Prostate gland (tissue), 2 donors: Measurements from ENCODE around the gene PACSIN1.

Source experiments
- POLR2A ChIP-seq: fragments of 450-650 bp; IDR thresholded peaks from one replicate; pipeline ENCODE4 v1.6.1; 2016; ENCODE audit warnings: antibody characterized with exemption, mild to moderate bottlenecking
- POLR2AphosphoS5 ChIP-seq: sonication (generic); formaldehyde crosslinking; IDR thresholded peaks from one replicate; pipeline ENCODE4 v1.6.1; 2017; ENCODE audit warnings: antibody characterized with exemption
- TF ChIP-seq, protein P1 (sequence below), 4 experiments: fragments of 200-600 bp in 2 of 4; fragments of 450-650 bp in 2 of 4; sonication (generic) in 2 of 4; IDR thresholded peaks; 1 replicate in 3 of 4; 2 replicates in 1 of 4; pipeline ENCODE4 v1.5.1; 2016 to 2019; ENCODE audit warnings: antibody characterized with exemption in 4 of 4, mild to moderate bottlenecking in 2 of 4, moderate library complexity in 2 of 4

DNA sequence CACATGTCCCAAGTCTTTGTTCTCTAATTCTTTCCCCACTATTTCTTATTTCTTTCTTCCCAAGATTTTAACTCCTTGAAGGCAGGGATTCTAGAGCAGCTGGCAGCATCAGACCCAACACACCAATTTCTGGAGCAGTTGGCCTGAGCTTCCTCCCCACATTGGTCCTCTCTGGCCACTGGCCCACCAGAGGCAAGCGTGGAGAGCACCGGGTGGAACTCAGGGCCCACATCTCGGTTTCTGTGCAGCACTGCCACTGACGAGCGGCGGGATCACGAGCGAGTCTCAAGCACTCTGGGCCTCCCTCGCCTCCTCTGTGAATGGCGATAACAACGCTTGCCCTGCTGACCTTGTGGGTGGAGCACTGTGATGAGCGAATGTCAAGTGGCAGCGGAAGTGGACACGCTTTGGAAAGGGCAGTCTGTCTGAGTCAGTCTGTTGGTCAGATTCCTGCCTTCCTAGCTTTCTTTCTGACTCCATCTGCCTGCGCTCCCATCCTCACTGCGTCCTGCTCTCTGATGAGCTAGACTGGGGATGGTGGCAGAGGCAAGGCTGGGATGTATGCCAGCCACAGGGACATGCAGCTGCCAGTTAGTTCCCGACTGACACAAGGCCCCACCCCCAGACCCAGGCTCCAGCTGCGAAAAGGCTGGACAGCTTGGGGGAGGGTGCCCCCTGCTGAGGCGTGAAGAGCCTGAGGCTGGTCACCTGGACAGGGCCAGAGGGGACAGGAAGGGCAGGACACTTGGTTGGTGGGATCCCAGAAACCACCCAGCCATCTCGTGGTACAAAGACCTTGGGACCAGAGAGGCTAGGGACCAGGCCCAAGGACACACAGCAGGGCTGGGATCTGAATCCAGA lies 94.7 kb downstream of the PACSIN1 start:
- TF ChIP-seq POLR2A = no peak
- TF ChIP-seq, protein P1, sequence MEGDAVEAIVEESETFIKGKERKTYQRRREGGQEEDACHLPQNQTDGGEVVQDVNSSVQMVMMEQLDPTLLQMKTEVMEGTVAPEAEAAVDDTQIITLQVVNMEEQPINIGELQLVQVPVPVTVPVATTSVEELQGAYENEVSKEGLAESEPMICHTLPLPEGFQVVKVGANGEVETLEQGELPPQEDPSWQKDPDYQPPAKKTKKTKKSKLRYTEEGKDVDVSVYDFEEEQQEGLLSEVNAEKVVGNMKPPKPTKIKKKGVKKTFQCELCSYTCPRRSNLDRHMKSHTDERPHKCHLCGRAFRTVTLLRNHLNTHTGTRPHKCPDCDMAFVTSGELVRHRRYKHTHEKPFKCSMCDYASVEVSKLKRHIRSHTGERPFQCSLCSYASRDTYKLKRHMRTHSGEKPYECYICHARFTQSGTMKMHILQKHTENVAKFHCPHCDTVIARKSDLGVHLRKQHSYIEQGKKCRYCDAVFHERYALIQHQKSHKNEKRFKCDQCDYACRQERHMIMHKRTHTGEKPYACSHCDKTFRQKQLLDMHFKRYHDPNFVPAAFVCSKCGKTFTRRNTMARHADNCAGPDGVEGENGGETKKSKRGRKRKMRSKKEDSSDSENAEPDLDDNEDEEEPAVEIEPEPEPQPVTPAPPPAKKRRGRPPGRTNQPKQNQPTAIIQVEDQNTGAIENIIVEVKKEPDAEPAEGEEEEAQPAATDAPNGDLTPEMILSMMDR (IDR thresholded peaks at IDR 0.05) = no peak
- TF ChIP-seq POLR2AphosphoS5 = no peak
